ENCODE data around the gene TTN. TPM values are rescaled to one million over a fixed set of nuclear protein-coding genes. Genes with fewer than 3 reads are reported as not detected.

Gene TTN
- total RNA-seq, 2 donors from 2014 or later = 6.4 to 6.7 TPM

GRCh38 chr2:178764097-178764496 lies 43.1 kb downstream of the TTN start:
- intact Hi-C loops (cut with DNase I) = no loop called here
- DNase-seq (ENCODE audit: low spot score) = no peak

DNA sequence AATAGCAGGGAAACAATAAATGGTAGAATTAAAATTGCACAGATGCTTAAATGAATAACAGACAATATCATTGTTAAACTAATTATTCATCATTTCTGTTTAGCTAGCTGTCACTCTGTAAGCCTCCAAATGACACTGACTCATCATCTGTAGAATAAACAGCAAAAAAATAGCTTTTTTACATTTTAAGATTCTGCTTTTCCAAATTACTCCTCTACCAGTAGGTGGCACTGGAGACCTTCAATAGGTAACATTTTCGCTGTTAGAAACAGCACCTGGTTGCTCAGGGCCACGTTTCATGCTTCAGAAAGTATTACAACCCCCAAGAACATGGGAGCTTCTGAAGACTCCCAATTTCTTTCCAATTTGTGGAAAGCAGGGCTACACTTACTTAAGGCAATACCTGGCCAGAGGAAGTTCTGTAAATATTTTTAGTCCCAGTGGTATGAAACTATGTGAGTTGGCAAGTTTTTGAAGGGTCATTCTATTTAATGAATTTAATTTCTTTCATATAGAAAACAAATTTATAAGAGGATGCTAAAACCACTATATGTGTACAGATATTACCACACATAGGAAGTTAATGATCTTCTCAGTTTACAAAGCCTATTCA lies 45.4 kb downstream of the TTN start:
- intact Hi-C loops (cut with DNase I) = no loop called here
- no peak for DNase-seq (ENCODE audit: low spot score)

DNA sequence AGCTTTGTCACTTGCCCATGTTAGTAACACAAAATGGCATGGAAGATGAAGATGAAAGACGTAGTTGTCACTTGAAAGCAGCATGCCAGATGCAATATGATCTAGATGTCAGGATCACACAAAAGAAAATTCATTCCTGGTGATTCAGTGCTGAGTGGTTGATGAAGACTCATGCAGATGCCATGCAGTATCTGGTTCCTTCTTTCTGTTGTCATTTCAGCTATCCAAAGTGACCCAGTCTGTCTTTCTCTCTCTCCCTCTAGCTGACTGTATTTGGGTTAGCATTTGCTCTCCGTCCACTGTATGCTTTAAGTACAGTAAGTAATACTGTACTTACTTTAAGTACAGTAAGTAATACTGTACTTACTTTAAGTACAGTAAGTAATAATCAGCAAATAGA lies 50.4 kb downstream of the TTN start:
- DNase-seq (ENCODE audit: low spot score) = no peak
- intact Hi-C loops (cut with DNase I) = no loop called here

DNA sequence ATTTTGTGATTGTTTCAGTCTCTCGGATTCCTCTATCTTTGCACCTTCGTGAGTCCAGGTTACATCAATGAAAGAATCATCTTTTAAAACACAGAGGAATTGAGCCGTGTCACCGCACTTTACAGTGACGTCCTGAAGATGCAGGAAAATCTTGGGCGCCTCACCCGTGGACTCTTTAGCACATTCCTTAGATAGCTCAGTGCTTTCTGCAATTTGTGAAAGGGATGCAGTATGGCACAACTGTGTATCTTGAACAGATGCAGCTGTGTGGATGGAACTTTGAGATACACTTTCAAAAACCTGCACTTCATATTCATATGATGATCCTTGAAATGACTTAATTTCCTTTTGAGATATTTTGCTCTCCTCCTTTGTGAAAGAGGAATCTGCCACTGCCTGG lies 50.9 kb downstream of the TTN start:
- intact Hi-C loops (cut with DNase I) = no loop called here
- DNase-seq (ENCODE audit: low spot score) = no peak

- intact Hi-C loops (cut with DNase I) = no loop called here
- no peak for DNase-seq (ENCODE audit: low spot score)
Observed at GRCh38 chr2:178747767-178748166, 59.5 kb downstream of the TTN start.

DNA sequence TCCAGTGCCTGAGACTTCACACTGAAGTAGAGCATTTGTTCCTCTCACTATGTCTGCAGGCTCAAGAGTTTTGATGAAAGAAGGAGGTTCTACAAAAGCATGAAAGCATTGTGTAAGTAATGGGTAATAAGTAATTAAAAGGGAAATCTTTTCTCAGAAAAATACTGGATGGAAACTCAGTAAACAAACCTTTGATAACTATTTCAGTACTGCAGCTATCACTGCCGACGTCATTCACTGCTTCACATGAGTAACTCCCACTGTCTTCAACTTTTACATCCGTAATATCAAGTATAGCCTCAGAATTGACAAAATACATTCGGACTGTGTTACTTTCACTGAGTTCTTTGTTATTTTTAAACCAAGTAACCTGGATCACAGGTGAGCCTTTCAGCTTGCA lies 72.7 kb downstream of the TTN start:
- DNase-seq (ENCODE audit: low spot score) = no peak
- intact Hi-C loops (cut with DNase I) = no loop called here

DNA sequence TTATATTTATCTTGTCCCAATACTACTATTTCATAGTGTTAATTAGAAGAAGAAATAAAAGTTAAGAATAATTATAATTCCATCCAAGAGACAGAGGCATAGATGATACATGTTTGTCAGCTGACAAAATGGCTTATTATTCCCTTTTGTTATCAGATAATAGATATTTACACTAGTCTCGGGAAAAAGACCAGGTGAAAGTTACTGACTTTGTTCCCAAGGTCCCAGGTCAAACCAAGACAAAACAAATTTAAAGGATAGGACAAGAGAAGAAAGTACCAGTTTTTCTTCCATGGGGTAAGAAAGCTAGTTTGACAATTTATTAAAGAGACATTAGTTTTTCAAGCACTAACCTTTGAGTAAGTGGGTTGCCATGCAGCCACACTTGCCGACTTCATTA lies 73.2 kb downstream of the TTN start:
- no peak for DNase-seq (ENCODE audit: low spot score)
- intact Hi-C loops (cut with DNase I) = no loop called here

- intact Hi-C loops (cut with DNase I) = no loop called here
- DNase-seq (ENCODE audit: low spot score) = no peak
Observed at GRCh38 chr2:178732913-178733312, 74.3 kb downstream of the TTN start.

DNA sequence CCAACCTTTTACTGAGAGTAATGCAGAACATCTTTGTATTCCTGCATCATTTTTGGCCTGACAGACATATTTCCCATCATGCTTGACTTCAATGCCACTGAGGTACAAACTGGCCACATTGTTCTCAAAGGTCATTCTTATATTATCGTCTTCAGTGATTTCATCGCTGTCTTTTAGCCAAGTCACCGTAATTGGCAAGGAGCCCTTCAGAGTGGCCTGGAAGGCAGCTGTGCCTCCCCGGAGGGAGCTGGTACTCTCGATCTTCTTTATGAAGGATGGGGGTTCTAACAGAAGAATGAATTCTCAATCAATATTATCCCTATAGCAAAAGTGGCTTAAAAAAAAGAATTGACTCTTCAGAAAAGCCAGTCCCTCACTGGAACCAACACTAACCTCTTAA lies 75.9 kb downstream of the TTN start:
- intact Hi-C loops (cut with DNase I) = no loop called here
- DNase-seq (ENCODE audit: low spot score) = no peak

- intact Hi-C loops (cut with DNase I) = no loop called here
Observed at GRCh38 chr2:178730049-178730448, 77.2 kb downstream of the TTN start.

DNA sequence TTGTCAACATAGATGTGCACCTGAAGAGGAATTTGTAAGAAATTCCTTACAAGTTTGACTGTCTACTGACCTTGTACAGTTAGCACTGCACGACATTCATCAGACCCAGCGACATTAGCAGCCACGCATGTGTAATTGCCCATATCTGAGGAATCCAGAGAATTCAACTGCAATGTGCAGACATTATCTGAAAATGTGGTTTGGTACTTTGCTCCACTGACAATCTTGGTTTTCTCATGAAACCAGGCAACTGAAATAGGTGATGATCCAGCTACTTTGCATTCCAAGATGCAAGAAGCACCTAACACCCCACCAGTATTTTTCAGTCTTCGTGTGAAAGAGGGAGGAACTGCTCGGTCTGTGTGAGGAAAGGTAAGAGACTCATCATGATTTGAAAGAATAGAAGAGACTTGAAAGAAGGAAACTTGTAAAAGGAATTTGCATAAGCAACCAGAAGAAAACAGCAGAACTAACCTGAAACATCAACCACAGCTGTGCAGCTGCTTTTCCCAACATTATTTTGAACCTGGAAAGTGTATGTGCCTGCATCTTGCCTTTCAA lies 83.4 kb downstream of the TTN start:
- DNase-seq (ENCODE audit: low spot score) = no peak
- intact Hi-C loops (cut with DNase I) = no loop called here

More at GRCh38 chr2:178730049-178730448, 77.2 kb downstream of the TTN start:
- DNase-seq (ENCODE audit: low spot score) = no peak

DNA sequence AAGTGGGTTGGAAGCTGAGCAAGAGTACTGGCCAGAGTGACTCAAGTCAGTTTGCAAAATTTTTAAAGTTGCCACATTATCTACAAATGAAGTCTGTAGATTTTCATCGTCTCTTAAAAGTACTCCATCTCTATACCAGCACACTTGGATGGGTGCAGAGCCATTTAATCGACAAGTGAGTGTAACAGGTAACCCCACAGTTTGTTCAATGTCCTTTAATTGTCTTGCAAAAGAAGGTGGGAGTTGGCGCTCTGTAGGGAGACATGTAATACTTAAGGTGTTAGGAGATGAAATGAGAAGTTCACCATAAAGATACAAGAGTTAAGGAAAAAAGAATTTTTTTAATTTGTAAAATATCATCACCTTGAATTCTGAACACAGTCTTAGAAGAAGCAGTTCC lies 84.9 kb downstream of the TTN start:
- intact Hi-C loops (cut with DNase I) = no loop called here
- DNase-seq (ENCODE audit: low spot score) = no peak

DNA sequence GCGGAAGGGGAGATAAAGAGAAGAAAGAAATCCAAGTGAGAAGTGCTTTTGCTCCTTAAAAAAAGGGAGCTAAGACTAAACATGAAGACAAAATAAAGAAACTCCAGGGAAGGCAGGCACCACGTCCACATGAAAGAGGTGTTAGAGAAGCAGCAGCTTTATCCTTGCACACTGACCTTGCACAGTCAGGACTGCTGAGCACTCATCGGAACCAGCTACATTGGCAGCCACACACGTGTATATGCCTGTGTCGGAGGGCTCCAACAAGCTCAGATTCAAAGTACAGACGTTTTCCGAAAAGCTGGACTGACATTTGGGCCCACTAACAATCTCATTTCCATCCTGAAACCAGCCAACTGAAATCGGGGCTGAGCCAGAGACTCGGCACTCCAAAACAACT lies 88.2 kb downstream of the TTN start:
- intact Hi-C loops (cut with DNase I) = loop anchor here in 1 of 2 donors (1.0 kb wide), 1 partner anchor 24 kb away; no protein-coding TSS in a partner anchor
- no peak for DNase-seq (ENCODE audit: low spot score)

GRCh38 chr2:178718283-178718682 lies 88.9 kb downstream of the TTN start:
- intact Hi-C loops (cut with DNase I) = no loop called here

DNA sequence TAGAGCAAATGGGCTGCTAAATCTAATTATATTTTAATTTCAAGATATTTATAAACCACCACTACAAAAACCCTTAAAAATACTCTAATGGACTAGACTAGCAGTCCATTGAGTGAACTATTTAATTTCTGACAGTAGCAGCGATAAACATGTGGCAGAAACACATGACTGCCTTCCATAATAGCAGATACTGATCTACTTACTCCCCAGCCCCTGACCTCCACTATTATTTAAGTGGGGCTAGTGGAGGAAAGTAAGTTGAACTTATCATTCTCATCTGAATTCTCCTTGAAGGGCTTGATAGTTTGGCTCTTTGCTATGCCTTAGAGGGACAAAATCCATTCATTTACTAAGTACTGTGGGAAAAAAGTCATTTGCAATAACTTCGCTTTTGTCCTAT lies 90.8 kb downstream of the TTN start:
- no peak for DNase-seq (ENCODE audit: low spot score)
- intact Hi-C loops (cut with DNase I) = no loop called here

More at GRCh38 chr2:178718283-178718682, 88.9 kb downstream of the TTN start:
- DNase-seq (ENCODE audit: low spot score) = no peak

DNA sequence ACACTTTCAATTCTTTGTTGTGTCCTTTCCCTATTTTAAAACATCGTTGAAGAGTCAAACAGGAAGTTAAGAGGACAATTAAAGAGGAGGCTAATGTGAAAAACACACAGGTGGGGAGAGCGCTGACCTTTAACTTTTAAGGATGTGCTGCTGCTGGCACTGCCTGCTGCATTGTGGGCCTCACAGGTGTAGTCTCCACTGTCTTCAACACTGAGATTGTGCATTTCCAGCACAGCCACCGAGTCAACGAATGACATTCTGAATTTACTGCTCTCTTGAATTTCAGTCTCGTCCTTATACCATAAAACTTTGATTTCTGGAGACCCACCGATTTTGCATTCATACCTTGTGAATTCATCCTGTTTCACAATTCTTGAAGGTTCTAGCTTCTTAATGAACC lies 91.9 kb downstream of the TTN start:
- intact Hi-C loops (cut with DNase I) = no loop called here
- DNase-seq (ENCODE audit: low spot score) = no peak

DNA sequence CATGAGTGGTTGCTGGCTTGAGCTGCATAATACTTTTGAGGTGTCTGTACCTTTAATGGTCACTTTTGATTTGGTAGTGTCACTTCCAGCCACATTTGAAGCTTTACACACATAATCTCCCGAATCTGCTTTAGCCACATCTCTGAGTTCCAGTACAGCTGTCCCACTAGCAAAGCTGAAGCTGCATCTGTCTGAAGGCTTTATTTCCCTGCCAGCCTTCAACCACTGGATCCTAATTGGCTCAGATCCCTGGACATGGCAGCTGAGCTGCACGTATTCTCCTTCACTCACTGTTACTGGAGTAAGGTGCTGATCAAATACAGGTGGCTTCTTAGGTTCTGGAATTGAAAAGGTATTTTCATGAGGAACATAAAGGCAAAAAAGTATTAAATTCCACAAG lies 99.7 kb downstream of the TTN start:
- no peak for DNase-seq (ENCODE audit: low spot score)
- intact Hi-C loops (cut with DNase I) = no loop called here

GRCh38 chr2:178704876-178705275 lies 102.3 kb downstream of the TTN start:
- no peak for DNase-seq (ENCODE audit: low spot score)
- intact Hi-C loops (cut with DNase I) = no loop called here

GRCh38 chr2:178702361-178702760 lies 104.9 kb downstream of the TTN start:
- DNase-seq (ENCODE audit: low spot score) = no peak
- intact Hi-C loops (cut with DNase I) = no loop called here

DNA sequence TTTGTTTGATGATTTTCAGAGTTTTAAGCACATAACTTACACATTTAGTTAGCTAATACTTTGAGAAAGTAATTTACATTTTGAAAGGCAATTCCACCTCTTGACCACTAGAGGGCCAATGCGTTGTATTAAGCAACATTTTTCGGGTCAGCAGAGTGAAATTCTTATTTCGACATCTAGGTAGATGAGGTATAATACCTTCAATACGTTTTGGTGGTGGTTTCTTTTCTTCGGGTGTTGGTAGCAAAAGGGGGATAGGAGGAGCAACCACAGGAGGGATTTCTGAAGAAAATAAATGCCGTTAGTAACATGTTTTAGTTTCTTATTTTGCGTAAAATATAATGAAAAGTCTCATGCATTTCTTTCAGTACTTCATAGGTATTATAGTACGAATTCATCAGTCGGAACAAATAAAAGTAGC lies 106.3 kb downstream of the TTN start:
- DNase-seq (ENCODE audit: low spot score) = no peak
- intact Hi-C loops (cut with DNase I) = no loop called here

DNA sequence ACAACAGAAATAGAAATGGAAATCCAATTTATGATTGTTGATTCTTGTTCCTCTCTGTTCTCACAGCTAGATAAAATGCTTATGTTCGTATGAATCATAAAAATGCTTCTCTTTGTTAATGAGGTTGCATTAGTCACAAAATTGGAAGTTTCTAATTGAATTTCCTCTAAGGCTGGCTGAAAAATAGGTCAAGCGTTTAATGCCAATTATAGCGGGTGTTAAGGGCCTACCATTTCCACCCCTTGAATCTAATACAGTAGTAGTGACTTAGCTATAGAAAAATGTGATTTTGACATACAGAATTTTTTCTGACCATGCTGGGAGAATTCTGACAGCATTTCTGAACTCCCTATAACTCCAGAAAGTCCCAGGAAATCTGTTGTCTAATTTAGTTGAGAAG lies 107.1 kb downstream of the TTN start:
- no peak for DNase-seq (ENCODE audit: low spot score)
- intact Hi-C loops (cut with DNase I) = no loop called here

DNA sequence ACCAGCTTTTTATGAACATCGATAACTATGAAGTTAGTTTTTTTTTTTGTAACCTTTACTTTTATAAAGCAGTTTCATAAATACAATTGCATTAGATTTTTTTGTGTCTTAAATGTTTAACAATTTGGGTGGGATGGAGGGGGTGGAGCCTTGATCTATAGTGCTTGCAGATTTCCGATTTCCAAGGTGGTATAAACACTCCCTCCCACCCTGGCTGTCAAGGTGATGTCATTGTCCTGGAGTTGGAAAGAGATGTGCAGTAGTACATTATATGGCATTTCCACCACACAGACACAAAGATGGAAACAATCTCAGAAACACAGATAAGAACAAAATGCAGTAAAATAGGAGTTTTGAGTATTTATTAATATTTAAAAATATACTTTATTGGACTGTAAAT lies 114.4 kb downstream of the TTN start:
- no peak for DNase-seq (ENCODE audit: low spot score)
- intact Hi-C loops (cut with DNase I) = no loop called here

All from posterior vena cava (tissue), 2 donors.